GM12878 (cell line): ENCODE measurements around the gene IFIT3. TPM values are rescaled to one million over a fixed set of nuclear protein-coding genes. Genes with fewer than 3 reads are reported as not detected.
A peak's percentile ranks its signal among the peaks of the same experiment; 100 is the strongest.

Experiments
- BHLHE40 ChIP-seq, 2 experiments: fragments of 450-650 bp in 1 of 2; IDR thresholded peaks; 2 replicates each; pipeline ENCODE4 v1.6.1; 2011 to 2017; ENCODE audit warnings: low read depth in 2 of 2, borderline replicate concordance in 1 of 2, improper control_type of control experiment in 1 of 2, low read length in 1 of 2, mild to moderate bottlenecking in 1 of 2
- BMI1 ChIP-seq: fragments of 450-650 bp; IDR thresholded peaks from 2 replicates; pipeline ENCODE4 v1.6.1; 2016; ENCODE audit warnings: mild to moderate bottlenecking, moderate library complexity, borderline replicate concordance
- CBX5 ChIP-seq: sonication (generic); IDR thresholded peaks from 2 replicates; pipeline ENCODE4 v1.6.1; 2016; ENCODE audit warnings: low read depth, moderate library complexity, mild to moderate bottlenecking, inconsistent platforms
- IKZF1 ChIP-seq: fragments of 450-650 bp; conservative IDR thresholded peaks from 2 replicates; pipeline ENCODE4 v1.6.1; 2017; ENCODE audit warnings: antibody characterized with exemption, mild to moderate bottlenecking
- MXI1 ChIP-seq: fragments of 150-350 bp; IDR thresholded peaks from 2 replicates; pipeline ENCODE4 v1.6.1; 2011; ENCODE audit warnings: low read depth, mild to moderate bottlenecking, inconsistent platforms, low read length, improper control_type of control experiment
- POU2F2 ChIP-seq: IDR thresholded peaks from 3 replicates; pipeline ENCODE4 v1.6.1; 2011; ENCODE audit warnings: low read depth, mild to moderate bottlenecking, low read length, borderline replicate concordance
- RAD51 ChIP-seq: fragments of 450-650 bp; IDR thresholded peaks from 2 replicates; pipeline ENCODE4 v1.6.1; 2016; ENCODE audit warnings: moderate library complexity, mild to moderate bottlenecking, inconsistent platforms
- RELA ChIP-seq: fragments of 450-650 bp; IDR thresholded peaks from 2 replicates; pipeline ENCODE4 v1.8.0; 2014; ENCODE audit warnings: borderline replicate concordance; ENCODE audit not compliant: partially characterized antibody
- RUNX3 ChIP-seq: IDR thresholded peaks from 2 replicates; pipeline ENCODE4 v1.6.1; 2012; ENCODE audit warnings: low read length, inconsistent platforms
- SMAD1 ChIP-seq: fragments of 450-650 bp; IDR thresholded peaks from 2 replicates; pipeline ENCODE4 v1.6.1; 2018; ENCODE audit warnings: mild to moderate bottlenecking, low read depth; ENCODE audit not compliant: partially characterized antibody
- ZNF24 ChIP-seq: fragments of 450-650 bp; IDR thresholded peaks from 2 replicates; pipeline ENCODE4 v1.6.1; 2017; ENCODE audit warnings: antibody characterized with exemption, mild to moderate bottlenecking
- polyA plus RNA-seq, 11 experiments: library from polyadenylated mRNA; depleted of rRNA in 4 of 11; unstranded in 6 of 11; stranded (reverse) in 5 of 11; fragments of >200 nt; fragmentation: Nextera tagmentation in 4 of 11; fragmentation: Illumina TruSeq in 1 of 11; extraction: Ambion mirVana in 4 of 11; extraction: Trizol in 1 of 11; gene quantifications; 1 replicate in 1 of 11; 2 replicates in 10 of 11; pipeline versions ENCODE4 v1.2.1 to v1.2.3, GENCODE V29; 2011 to 2016; ENCODE audit warnings: inconsistent platforms in 2 of 11, missing spikeins in 2 of 11, low read depth in 1 of 11
- total RNA-seq, 4 experiments: library from RNA; depleted of rRNA in 3 of 4; stranded (reverse); fragments of >200 nt in 3 of 4; fragmentation: Illumina TruSeq in 1 of 4; extraction: Trizol in 1 of 4; gene quantifications; 2 replicates each; pipeline versions ENCODE4 v1.2.1 to v1.2.3, GENCODE V29; 2013 to 2021
- TF ChIP-seq, protein P1 (sequence below): IDR thresholded peaks from 2 replicates; pipeline ENCODE4 v1.6.1; 2011; ENCODE audit warnings: borderline replicate concordance, low read depth, mild to moderate bottlenecking, moderate library complexity, mixed read lengths, low read length; ENCODE audit not compliant: insufficient read depth; ENCODE audit errors: extremely low read length
- TF ChIP-seq, protein P2 (sequence below): IDR thresholded peaks from 2 replicates; pipeline ENCODE4 v1.6.1; 2011; ENCODE audit warnings: low read depth, mild to moderate bottlenecking, low read length, moderate library complexity, borderline replicate concordance; ENCODE audit errors: extremely low read depth
- TF ChIP-seq, protein P3 (sequence below): fragments of 450-650 bp; IDR thresholded peaks from 2 replicates; pipeline ENCODE4 v1.6.1; 2014; ENCODE audit warnings: mild to moderate bottlenecking
- TF ChIP-seq, protein P4 (sequence below): fragments of 450-650 bp; IDR thresholded peaks from 2 replicates; pipeline ENCODE4 v1.6.1; 2016; ENCODE audit warnings: mild to moderate bottlenecking
- TF ChIP-seq, protein P5 (sequence below): fragments of 450-650 bp; IDR thresholded peaks from 2 replicates; pipeline ENCODE4 v1.6.1; 2017; ENCODE audit warnings: low read depth, mild to moderate bottlenecking, moderate library complexity
- TF ChIP-seq, protein P6 (sequence below): fragments of 450-650 bp; IDR thresholded peaks from 2 replicates; pipeline ENCODE4 v1.6.1; 2017; ENCODE audit warnings: mild to moderate bottlenecking, moderate library complexity
- TF ChIP-seq, protein P7 (sequence below): fragments of 150-350 bp; IDR thresholded peaks from 2 replicates; pipeline ENCODE4 v1.6.1; 2014; ENCODE audit warnings: mild to moderate bottlenecking, low read depth, low read length

The IFIT3 gene
- total and polyA plus RNA-seq, 10 of the 15 experiments (the other 5 are each of a cell fraction or from before 2014, with no cell fraction given) = 27.0 to 70.2 (median 51.1) TPM

DNA sequence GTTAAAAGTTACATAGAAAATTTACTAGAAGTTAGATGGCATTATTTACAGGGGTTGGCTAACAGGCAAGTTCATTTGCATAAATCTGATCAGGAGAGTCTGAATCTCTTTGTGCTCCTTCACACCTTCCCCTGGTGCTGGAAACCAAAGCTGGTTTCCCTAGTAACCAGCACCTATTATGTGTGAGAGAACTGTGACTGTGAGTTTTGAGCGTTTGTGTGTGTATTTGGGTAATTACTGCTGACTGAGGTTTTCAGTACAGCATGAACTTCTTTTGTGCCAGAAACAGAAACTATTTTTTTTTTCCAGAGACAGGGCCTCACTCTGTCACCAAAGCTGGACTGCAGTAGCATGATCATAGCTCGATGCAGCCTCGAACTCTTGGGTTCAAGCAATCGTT is 39.7 kb downstream of the IFIT3 start (continued):
- TF ChIP-seq MXI1 = peak; percentile 92
- TF ChIP-seq, protein P1, sequence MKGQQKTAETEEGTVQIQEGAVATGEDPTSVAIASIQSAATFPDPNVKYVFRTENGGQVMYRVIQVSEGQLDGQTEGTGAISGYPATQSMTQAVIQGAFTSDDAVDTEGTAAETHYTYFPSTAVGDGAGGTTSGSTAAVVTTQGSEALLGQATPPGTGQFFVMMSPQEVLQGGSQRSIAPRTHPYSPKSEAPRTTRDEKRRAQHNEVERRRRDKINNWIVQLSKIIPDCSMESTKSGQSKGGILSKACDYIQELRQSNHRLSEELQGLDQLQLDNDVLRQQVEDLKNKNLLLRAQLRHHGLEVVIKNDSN = no peak
- TF ChIP-seq RUNX3 = peak; percentile 52
- peak; percentile 88; the same call in 2 of the 3 replicates for TF ChIP-seq POU2F2
- no peak for TF ChIP-seq CBX5
- TF ChIP-seq, protein P2, sequence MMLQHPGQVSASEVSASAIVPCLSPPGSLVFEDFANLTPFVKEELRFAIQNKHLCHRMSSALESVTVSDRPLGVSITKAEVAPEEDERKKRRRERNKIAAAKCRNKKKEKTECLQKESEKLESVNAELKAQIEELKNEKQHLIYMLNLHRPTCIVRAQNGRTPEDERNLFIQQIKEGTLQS = no peak
- TF ChIP-seq, protein P3, sequence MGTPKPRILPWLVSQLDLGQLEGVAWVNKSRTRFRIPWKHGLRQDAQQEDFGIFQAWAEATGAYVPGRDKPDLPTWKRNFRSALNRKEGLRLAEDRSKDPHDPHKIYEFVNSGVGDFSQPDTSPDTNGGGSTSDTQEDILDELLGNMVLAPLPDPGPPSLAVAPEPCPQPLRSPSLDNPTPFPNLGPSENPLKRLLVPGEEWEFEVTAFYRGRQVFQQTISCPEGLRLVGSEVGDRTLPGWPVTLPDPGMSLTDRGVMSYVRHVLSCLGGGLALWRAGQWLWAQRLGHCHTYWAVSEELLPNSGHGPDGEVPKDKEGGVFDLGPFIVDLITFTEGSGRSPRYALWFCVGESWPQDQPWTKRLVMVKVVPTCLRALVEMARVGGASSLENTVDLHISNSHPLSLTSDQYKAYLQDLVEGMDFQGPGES = no peak
- peak; percentile 67 to 72 for TF ChIP-seq BHLHE40 (IDR thresholded peaks at IDR 0.05; ENCODE audit: borderline replicate concordance in 1 of 2, low read depth in 2 of 2, low read length in 1 of 2)
- TF ChIP-seq RAD51 = peak; percentile 55; the same call in 1 of the 2 replicates
- TF ChIP-seq, protein P4, sequence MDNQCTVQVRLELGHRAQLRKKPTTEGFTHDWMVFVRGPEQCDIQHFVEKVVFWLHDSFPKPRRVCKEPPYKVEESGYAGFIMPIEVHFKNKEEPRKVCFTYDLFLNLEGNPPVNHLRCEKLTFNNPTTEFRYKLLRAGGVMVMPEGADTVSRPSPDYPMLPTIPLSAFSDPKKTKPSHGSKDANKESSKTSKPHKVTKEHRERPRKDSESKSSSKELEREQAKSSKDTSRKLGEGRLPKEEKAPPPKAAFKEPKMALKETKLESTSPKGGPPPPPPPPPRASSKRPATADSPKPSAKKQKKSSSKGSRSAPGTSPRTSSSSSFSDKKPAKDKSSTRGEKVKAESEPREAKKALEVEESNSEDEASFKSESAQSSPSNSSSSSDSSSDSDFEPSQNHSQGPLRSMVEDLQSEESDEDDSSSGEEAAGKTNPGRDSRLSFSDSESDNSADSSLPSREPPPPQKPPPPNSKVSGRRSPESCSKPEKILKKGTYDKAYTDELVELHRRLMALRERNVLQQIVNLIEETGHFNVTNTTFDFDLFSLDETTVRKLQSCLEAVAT = peak; percentile 74; the same call in 1 of the 2 replicates
- peak; percentile 76; the same call in 1 of the 2 replicates for TF ChIP-seq BMI1
- no peak for TF ChIP-seq RELA
- peak; percentile 61 for TF ChIP-seq SMAD1
- TF ChIP-seq, protein P5, sequence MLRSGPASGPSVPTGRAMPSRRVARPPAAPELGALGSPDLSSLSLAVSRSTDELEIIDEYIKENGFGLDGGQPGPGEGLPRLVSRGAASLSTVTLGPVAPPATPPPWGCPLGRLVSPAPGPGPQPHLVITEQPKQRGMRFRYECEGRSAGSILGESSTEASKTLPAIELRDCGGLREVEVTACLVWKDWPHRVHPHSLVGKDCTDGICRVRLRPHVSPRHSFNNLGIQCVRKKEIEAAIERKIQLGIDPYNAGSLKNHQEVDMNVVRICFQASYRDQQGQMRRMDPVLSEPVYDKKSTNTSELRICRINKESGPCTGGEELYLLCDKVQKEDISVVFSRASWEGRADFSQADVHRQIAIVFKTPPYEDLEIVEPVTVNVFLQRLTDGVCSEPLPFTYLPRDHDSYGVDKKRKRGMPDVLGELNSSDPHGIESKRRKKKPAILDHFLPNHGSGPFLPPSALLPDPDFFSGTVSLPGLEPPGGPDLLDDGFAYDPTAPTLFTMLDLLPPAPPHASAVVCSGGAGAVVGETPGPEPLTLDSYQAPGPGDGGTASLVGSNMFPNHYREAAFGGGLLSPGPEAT = peak; percentile 74; the same call in 1 of the 2 replicates
- peak; percentile 56 for TF ChIP-seq IKZF1
- TF ChIP-seq, protein P6, sequence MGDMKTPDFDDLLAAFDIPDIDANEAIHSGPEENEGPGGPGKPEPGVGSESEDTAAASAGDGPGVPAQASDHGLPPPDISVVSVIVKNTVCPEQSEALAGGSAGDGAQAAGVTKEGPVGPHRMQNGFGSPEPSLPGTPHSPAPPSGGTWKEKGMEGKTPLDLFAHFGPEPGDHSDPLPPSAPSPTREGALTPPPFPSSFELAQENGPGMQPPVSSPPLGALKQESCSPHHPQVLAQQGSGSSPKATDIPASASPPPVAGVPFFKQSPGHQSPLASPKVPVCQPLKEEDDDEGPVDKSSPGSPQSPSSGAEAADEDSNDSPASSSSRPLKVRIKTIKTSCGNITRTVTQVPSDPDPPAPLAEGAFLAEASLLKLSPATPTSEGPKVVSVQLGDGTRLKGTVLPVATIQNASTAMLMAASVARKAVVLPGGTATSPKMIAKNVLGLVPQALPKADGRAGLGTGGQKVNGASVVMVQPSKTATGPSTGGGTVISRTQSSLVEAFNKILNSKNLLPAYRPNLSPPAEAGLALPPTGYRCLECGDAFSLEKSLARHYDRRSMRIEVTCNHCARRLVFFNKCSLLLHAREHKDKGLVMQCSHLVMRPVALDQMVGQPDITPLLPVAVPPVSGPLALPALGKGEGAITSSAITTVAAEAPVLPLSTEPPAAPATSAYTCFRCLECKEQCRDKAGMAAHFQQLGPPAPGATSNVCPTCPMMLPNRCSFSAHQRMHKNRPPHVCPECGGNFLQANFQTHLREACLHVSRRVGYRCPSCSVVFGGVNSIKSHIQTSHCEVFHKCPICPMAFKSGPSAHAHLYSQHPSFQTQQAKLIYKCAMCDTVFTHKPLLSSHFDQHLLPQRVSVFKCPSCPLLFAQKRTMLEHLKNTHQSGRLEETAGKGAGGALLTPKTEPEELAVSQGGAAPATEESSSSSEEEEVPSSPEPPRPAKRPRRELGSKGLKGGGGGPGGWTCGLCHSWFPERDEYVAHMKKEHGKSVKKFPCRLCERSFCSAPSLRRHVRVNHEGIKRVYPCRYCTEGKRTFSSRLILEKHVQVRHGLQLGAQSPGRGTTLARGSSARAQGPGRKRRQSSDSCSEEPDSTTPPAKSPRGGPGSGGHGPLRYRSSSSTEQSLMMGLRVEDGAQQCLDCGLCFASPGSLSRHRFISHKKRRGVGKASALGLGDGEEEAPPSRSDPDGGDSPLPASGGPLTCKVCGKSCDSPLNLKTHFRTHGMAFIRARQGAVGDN = peak; percentile 61; the same call in 1 of the 2 replicates
- TF ChIP-seq ZNF24 = peak; percentile 92
- TF ChIP-seq, protein P7, sequence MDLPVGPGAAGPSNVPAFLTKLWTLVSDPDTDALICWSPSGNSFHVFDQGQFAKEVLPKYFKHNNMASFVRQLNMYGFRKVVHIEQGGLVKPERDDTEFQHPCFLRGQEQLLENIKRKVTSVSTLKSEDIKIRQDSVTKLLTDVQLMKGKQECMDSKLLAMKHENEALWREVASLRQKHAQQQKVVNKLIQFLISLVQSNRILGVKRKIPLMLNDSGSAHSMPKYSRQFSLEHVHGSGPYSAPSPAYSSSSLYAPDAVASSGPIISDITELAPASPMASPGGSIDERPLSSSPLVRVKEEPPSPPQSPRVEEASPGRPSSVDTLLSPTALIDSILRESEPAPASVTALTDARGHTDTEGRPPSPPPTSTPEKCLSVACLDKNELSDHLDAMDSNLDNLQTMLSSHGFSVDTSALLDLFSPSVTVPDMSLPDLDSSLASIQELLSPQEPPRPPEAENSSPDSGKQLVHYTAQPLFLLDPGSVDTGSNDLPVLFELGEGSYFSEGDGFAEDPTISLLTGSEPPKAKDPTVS = no peak
